Stomach (tissue), 9 donors: ENCODE measurements around the gene FLNA. TPM values are rescaled to one million over a fixed set of nuclear protein-coding genes. Genes with fewer than 3 reads are reported as not detected.

Experiments
- DNase-seq, 2 donors: peaks; one replicate each; pipeline versions ENCODE4 v3.0.0 to v3.0.0-alpha.2; 2013 to 2019
- H3K27ac ChIP-seq, 5 donors: fragments of 200-600 bp in 4 of 5; sonication (generic) in 4 of 5; one replicate each; pipeline ENCODE4 v1.5.1; 2013 to 2019; ENCODE audit warnings: mild to moderate bottlenecking in 1 of 5, moderate library complexity in 1 of 5
- H3K27me3 ChIP-seq, 3 donors: fragments of 200-600 bp; sonication (generic); one replicate each; pipeline ENCODE4 v1.5.1; 2017 to 2019; ENCODE audit warnings: mixed run types in 1 of 3
- H3K36me3 ChIP-seq, 4 donors: fragments of 200-600 bp; sonication (generic); 1 replicate in 3 of 4; 2 replicates in 1 of 4; pipeline ENCODE4 v1.5.1; 2016 to 2019
- H3K4me1 ChIP-seq, 4 donors: fragments of 200-600 bp; sonication (generic); one replicate each; pipeline ENCODE4 v1.5.1; 2016 to 2019
- H3K4me3 ChIP-seq, 4 donors: fragments of 200-600 bp; sonication (generic) in 3 of 4; one replicate each; pipeline ENCODE4 v1.5.1; 2016 to 2019; ENCODE audit warnings: mild to moderate bottlenecking in 1 of 4
- H3K9me3 ChIP-seq, 4 donors: fragments of 200-600 bp; sonication (generic); one replicate each; pipeline ENCODE4 v1.5.1; 2016 to 2019
- CTCF ChIP-seq, 7 experiments: fragments of 450-650 bp in 4 of 7; fragments of 200-600 bp in 3 of 7; sonication (generic) in 3 of 7; IDR thresholded peaks; one replicate each; pipeline ENCODE4 v1.5.1; 2016 to 2019; ENCODE audit warnings: antibody characterized with exemption in 7 of 7, control low read depth in 2 of 7, mild to moderate bottlenecking in 1 of 7
- EP300 ChIP-seq: sonication (generic); formaldehyde crosslinking; IDR thresholded peaks from one replicate; pipeline ENCODE4 v1.6.1; 2017; ENCODE audit warnings: antibody characterized with exemption
- POLR2A ChIP-seq, 4 donors: fragments of 450-650 bp; IDR thresholded peaks; one replicate each; pipeline ENCODE4 v1.6.1; 2016; ENCODE audit warnings: antibody characterized with exemption in 4 of 4, control low read depth in 2 of 4, mild to moderate bottlenecking in 1 of 4, moderate library complexity in 1 of 4
- POLR2AphosphoS5 ChIP-seq, 3 donors: sonication (generic); formaldehyde crosslinking; IDR thresholded peaks; one replicate each; pipeline ENCODE4 v1.6.1; 2016; ENCODE audit warnings: antibody characterized with exemption in 3 of 3
- WGBS, 5 donors: extraction: QIAGEN DNeasy Blood & Tissue Kit in 3 of 5; methylation state at CpG; one replicate each; pipeline versions ENCODE4 v1.1.5 to v1.1.7; 2013 to 2018; 5-methylcytosine and 5-hydroxymethylcytosine counted together
- intact Hi-C: fragments of 100-400 bp; cut with DNase I; formaldehyde crosslinking; loops from one replicate; pipeline ENCODE4 v1.15.1; 2023; ENCODE audit warnings: low total_unique reads
- polyA plus RNA-seq, 3 donors: library from polyadenylated mRNA; stranded (reverse); fragments of 200-250 nt; gene quantifications; one replicate each; pipeline ENCODE4 v1.2.3, GENCODE V29; 2013
- total RNA-seq, 5 donors: library from RNA; depleted of rRNA; stranded (reverse); fragments of >200 nt; gene quantifications; one replicate each; pipeline versions ENCODE4 v1.1.0 to v1.2.3, GENCODE V29; 2014 to 2016
- donor health status: healthy with polysubstance abuse.
- donor health status: Bipolar disorder and iron deficiency.
- donor health status: healthy.

The FLNA gene
- total and polyA plus RNA-seq, 8 donors, result 89.2 to 3,511 (median 1,483) TPM

- intact Hi-C loops, result no loop called here
- H3K27ac ChIP-seq, result peak overlapping the region; percentile 66 to 98 (median 90)
- peak; percentile 11 for TF ChIP-seq EP300
- peak; percentile 27 to 47 (median 30) for TF ChIP-seq POLR2AphosphoS5 (IDR thresholded peaks at IDR 0.05)
- no peak for TF ChIP-seq POLR2A (IDR thresholded peaks at IDR 0.05)
- TF ChIP-seq CTCF (IDR thresholded peaks at IDR 0.05), result no peak
- peaks cover 19 to 40% (median 31%) of the 10 kb centered on the region in 4 donors for H3K36me3 ChIP-seq
- WGBS, 5 donors, result 20 to 63% (median 48%) methylated on average over 6 to 13 of the region's 13 CpGs
- DNase-seq, result peak in 1 of 2 donors; percentile 94
- H3K4me3 ChIP-seq, result peak overlapping the region; percentile 59 to 85 (median 70)
- no peaks in the 10 kb centered on the region for H3K9me3 ChIP-seq
- peaks cover 2 to 73% (median 41%) of the 10 kb centered on the region in 4 donors for H3K4me1 ChIP-seq
- H3K27me3 ChIP-seq, result no peaks in the 10 kb centered on the region
Measured at GRCh38 chrX:154369449-154370299, 4.8 kb downstream of the FLNA start.

GRCh38 chrX:154368630-154369448, 5.6 kb downstream of the FLNA start:
- no peaks in the 10 kb centered on the region for H3K9me3 ChIP-seq
- H3K27me3 ChIP-seq, result no peaks in the 10 kb centered on the region
- peak overlapping the region; percentile 59 to 85 (median 70) for H3K4me3 ChIP-seq
- TF ChIP-seq POLR2A (IDR thresholded peaks at IDR 0.05) (no peak), POLR2AphosphoS5 (IDR thresholded peaks at IDR 0.05) (no peak), EP300 (no peak), CTCF (IDR thresholded peaks at IDR 0.05) (no peak)
- 18 to 56% (median 33%) methylated on average over 3 to 16 of the region's 16 CpGs for WGBS, 5 donors
- intact Hi-C loops, result no loop called here
- H3K4me1 ChIP-seq, result peaks cover 0 to 66% (median 36%) of the 10 kb centered on the region in 4 donors
- peak; percentile 61 to 88 for DNase-seq
- peak overlapping the region; percentile 66 to 98 (median 90) for H3K27ac ChIP-seq
- peaks cover 23 to 49% (median 39%) of the 10 kb centered on the region in 4 donors for H3K36me3 ChIP-seq

GRCh38 chrX:154367474-154368308, 6.7 kb downstream of the FLNA start:
- intact Hi-C loops, result no loop called here
- no peak for DNase-seq
- Histone ChIP-seq H3K4me1 (peaks cover 0 to 55% (median 28%) of the 10 kb centered on the region in 4 donors), H3K9me3 (no peaks in the 10 kb centered on the region), H3K27ac (peak overlapping the region in 4 of 5 donors; percentile 86 to 98 (median 94)), H3K36me3 (peaks cover 29 to 60% (median 47%) of the 10 kb centered on the region in 4 donors), H3K4me3 (peak overlapping the region; percentile 8 to 85 (median 70)), H3K27me3 (no peaks in the 10 kb centered on the region)
- WGBS, 5 donors, result 70 to 90% (median 88%) methylated on average over 12 to 31 of the region's 31 CpGs
- no peak for TF ChIP-seq CTCF (IDR thresholded peaks at IDR 0.05)
- no peak for TF ChIP-seq EP300
- no peak for TF ChIP-seq POLR2A (IDR thresholded peaks at IDR 0.05)
- no peak for TF ChIP-seq POLR2AphosphoS5 (IDR thresholded peaks at IDR 0.05)
